GM18873 (cell line): Measurements from ENCODE around the gene BBS1.

Experiments used
- ATAC-seq: cut with Tn5 transposase; IDR thresholded peaks from one replicate; pipeline ENCODE4 v1.9.1; 2021; ENCODE audit warnings: mild to moderate bottlenecking, moderate library complexity, moderate number of reproducible peaks; ENCODE audit not compliant: unreplicated experiment, low FRiP score

Gene BBS1

GRCh38 chr11:66548041-66548440, 37.6 kb downstream of the BBS1 start:
- no peak for ATAC-seq

DNA sequence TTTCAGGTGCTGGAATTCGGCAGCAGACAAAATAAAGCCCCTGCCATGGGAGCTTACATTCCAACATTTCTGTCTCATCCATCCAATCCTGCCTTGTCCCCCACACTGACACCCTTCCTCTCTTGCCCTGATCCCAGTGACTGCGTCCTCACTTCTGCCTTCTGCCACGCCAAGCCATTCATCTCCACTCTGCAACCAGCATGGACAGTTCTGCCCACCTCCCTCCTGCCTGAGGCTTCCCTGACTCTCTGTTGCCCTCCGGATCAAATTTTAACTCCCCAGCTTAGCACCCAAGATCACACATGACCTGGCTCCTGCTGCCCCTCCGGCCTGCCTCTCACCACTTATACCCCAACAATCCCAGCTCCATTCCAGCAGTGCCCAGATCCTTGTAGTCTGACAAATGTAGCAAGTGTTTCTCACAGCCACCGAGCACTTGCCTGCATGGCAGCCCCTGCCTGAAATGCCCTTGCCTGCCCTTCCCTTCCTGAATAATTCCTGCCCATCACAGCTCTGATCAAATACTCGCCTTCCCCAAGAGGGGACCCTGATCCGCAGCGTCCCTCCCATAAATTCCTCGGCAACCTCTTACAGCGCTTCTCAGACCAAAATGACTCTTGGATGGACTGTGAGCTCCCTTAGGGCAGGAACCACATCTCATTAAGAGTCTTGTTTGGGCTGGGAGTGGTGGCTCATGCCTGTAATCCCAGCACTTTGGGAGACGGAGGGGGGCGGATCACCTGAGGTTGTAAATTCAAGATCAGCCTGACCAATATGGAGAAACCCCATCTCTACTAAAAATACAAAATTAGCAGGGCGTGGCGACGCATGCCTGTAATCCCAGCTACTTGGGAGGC, 38.6 kb downstream of the BBS1 start:
- ATAC-seq = no peak

DNA sequence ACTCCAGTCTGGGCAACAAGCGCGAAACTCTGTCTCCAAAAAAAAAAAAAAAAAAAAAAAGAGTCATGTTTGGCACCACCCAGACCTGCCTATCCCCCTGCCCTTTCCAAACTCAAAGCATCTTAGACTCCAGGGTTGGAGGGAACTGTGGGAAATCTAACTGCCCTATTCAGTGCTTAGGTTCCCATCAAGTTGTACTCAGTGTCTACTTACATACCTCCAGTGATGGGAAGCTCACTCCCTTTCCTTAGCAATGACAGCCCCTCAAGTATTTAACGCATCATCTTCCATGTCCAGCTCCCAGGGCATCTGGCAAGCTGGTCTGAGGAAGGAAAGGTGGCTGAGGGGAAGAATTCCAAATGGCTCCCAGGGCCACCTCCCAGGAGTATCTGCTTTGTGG, 39.3 kb downstream of the BBS1 start:
- no peak for ATAC-seq

DNA sequence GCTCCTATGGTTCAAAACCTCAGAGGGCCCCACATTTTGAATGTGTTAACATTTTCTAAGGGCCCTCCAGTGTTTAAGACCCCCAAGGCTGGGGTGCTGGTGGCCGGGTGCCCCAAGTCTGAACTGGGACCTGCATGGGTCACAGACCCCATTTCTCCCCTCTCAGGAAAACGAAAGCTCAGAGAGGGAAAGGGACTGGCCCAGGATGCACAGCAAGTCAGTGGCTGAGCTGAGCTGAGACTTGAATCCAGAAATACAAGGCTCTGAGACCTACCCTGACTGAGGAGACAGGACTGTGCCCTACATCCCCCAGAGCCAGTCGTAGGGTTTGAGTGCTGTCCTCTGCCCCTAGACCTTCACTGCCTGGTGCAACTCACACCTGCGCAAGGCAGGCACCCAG, 40.5 kb downstream of the BBS1 start:
- ATAC-seq = no peak

DNA sequence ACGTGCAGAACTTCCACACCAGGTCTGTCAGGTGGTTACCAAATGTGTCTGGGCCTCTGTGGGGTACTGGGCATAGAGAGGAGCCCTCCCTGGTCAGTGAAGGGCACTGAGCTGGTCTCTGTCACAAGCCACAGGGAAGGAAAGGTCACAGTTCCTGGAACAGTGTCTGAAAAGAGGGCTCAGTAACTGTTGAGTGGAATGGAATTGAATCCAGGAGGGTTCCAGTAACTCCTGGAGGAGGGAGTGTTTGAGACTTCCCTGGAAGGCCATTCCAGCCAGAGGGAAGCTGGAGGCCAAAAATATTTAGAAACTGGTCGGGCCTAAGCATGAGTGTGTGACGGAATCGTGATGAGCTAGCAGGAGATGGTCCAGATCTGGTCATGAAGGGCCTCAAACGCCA, 44.2 kb downstream of the BBS1 start:
- ATAC-seq = no peak

GRCh38 chr11:66555416-66555815, 45.0 kb downstream of the BBS1 start:
- no peak for ATAC-seq

GRCh38 chr11:66556086-66556485, 45.7 kb downstream of the BBS1 start:
- no peak for ATAC-seq

DNA sequence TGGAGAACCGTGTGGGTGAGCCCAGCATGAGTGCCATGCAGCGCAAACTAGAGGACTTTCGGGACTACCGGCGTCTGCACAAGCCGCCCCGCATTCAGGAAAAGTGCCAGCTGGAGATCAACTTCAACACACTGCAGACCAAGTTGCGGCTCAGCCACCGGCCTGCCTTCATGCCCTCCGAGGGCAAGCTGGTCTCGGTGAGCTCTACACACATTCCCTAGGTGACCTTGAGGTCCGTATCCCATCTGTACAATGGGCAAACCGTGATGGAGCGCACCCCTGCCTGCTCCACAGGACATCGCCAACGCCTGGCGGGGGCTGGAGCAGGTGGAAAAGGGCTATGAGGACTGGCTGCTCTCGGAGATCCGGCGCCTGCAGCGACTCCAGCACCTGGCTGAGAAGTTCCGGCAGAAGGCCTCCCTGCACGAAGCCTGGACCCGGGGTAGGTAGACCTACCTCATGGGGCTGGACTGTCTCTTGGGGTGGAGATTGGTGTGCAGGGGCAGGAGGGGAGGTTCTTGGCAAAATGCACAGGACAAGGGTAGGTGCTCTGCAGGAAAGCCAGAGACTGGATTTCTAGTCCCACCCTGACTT, 47.4 kb downstream of the BBS1 start:
- no peak for ATAC-seq

DNA sequence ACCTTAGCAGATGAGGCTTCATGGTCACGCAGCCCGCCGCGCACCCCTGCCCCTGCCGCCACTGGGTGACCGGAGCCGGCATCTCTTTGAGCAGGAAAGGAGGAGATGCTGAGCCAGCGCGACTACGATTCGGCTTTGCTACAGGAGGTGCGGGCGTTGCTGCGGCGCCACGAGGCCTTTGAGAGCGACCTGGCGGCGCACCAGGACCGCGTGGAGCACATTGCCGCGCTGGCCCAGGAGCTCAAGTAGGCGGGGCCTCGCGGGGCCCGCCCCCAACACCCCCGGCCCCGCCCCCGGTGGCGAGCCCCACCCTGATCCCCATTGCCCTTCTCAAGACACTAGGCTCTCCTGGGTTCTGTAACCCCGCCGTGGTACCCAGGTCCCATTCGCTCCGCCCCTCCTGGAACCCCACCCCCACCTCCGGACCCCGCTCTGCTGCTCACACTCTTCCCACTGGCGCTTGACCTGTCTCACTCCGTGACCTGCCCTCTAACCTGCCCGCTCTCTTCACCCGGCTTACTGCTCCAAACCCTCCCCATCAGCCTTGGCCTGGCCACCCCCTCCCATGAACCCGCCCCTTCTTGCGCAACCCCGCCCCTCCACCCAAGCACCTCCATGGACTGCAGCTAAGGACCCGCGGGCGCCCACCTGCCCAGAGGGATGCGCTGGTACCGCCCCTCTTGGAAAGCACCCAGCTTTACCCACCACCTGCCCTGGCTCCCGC, 48.9 kb downstream of the BBS1 start:
- no peak for ATAC-seq

DNA sequence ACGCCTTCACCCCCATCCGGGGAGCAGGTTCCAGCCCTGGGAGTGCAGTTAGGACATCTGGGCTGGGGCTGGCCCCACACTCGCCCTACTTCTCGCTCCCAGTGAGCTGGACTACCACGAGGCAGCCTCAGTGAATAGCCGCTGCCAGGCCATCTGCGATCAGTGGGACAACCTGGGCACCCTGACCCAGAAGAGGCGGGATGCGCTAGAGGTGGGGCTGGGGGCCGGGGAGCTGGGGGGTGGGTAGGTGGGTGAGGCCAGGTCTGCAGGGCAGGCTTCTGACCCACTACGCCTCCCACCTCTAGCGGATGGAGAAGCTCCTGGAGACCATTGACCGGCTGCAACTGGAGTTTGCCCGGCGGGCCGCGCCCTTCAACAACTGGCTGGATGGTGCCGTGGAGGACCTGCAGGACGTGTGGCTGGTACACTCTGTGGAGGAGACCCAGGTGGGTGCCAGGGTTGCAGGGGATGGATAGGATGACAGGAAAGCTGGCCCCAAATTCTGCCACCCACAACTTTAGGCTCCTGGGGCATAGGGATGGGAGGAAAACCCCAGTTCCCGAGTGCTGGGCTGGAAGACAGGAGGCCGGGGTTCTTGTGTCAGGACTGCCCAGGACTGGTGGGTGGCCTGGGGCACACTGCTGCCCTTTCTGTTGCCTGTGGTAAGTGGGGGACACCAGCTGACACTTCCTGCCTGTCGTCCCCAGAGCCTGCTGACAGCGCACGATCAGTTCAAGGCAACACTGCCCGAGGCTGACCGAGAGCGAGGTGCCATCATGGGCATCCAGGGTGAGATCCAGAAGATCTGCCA, 49.6 kb downstream of the BBS1 start:
- ATAC-seq = no peak

GRCh38 chr11:66561178-66561974, 50.9 kb downstream of the BBS1 start:
- ATAC-seq = no peak

GRCh38 chr11:66561975-66562248, 51.5 kb downstream of the BBS1 start:
- ATAC-seq = no peak

- no peak for ATAC-seq
These were observed 51.8 kb downstream of the BBS1 start for GRCh38 chr11:66562275-66562674.

DNA sequence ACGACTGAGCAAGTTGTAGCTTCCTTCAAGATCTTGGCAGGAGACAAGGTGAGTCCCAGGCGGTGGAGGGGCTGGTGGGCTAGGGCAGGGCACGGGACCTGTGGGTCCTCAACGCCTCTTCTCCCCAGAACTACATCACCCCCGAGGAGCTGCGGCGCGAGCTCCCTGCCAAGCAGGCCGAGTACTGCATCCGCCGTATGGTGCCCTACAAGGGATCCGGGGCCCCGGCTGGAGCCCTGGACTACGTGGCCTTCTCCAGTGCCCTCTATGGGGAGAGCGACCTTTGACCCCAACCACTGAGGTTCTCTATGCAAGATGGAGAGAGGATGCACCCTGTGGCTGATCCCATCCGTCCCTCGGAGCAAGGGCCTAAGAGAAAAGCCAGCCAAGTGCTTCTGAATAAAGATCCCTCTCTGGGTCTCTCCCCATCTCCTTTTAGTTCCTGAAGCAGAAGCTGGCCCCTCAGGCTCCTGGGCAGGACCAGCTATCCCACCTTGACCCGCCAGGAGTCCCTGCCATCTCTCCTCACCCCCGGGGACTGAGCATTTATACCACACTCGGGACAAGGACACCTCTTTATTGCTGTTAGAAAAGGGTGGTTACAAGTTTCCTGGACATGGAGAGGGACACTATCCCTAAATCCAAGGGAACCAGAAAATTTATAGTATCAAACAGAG, 52.6 kb downstream of the BBS1 start:
- ATAC-seq = no peak

GRCh38 chr11:66563832-66564231, 53.4 kb downstream of the BBS1 start:
- no peak for ATAC-seq

DNA sequence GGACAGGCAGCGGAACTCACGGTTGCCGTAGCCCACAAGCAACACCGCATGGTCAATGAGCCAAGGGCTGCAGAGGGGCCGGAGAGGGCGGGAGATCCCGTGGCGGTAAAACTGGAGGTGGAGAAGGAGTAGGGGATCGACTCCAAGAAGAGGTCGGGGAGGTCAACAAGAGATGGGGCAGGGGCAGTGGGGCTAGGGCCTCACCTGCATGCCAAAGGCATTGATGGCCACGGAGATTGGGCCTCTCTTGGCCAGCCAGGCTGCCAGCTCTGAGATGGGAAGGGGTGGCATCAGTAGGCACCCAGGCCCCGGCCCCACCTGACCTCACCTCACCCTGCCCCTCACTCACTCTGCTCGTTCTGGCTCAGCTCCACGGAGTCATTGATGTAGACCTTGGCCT, 54.1 kb downstream of the BBS1 start:
- no peak for ATAC-seq

- ATAC-seq = no peak
These were observed 54.5 kb downstream of the BBS1 start for GRCh38 chr11:66564984-66565383.

- ATAC-seq = no peak
These were observed 55.8 kb downstream of the BBS1 start for GRCh38 chr11:66566221-66566620.

DNA sequence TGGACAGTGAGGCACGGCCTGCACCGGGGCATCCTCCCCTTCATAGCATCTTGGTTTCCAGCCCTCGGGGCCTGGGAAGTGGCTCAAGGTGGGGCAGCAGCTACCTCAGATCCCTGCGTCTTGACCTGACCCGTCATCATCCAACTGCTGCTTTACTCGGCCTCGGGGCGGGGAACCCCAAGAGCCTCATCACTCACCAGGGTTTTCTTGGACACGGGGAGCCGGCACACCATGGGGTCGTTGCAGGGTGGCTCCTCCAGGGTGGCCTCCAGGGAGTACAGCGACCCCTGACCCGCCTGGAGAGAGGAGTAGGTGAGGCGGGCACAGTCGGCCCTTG, 57.3 kb downstream of the BBS1 start:
- no peak for ATAC-seq
